NCI-H2227 (cell line): Measurements from ENCODE around the gene IGF2.

Source experiments
- DNase-seq: peaks from one replicate; lab custom pipeline; 2025; ENCODE audit not compliant: unreplicated experiment; lab: John Stamatoyannopoulos, UW

Gene IGF2

GRCh38 chr11:2169626-2170570 is 30.7 kb upstream of the IGF2 start:
- DNase-seq = no peak

GRCh38 chr11:2169005-2169378 is 29.8 kb upstream of the IGF2 start:
- no peak for DNase-seq

GRCh38 chr11:2168286-2169004 is 29.3 kb upstream of the IGF2 start:
- DNase-seq = no peak

GRCh38 chr11:2167141-2168045 is 28.2 kb upstream of the IGF2 start:
- DNase-seq = no peak

GRCh38 chr11:2166091-2166851 is 27.1 kb upstream of the IGF2 start:
- DNase-seq = no peak

GRCh38 chr11:2165571-2165970 is 26.4 kb upstream of the IGF2 start:
- DNase-seq = no peak

GRCh38 chr11:2164861-2165555 is 25.8 kb upstream of the IGF2 start:
- no peak for DNase-seq

GRCh38 chr11:2164081-2164480 is 24.9 kb upstream of the IGF2 start:
- DNase-seq = no peak

GRCh38 chr11:2163428-2163978 is 24.3 kb upstream of the IGF2 start:
- DNase-seq = no peak

- no peak for DNase-seq
Measured at GRCh38 chr11:2160736-2161259, 21.6 kb upstream of the IGF2 start, which contains the start of gene INS. TSS of gene INS (minus strand) at chr11:2161209. CDS start at chr11:2160971, 238 bp downstream.

GRCh38 chr11:2159536-2160413 is 20.6 kb upstream of the IGF2 start:
- DNase-seq = no peak

GRCh38 chr11:2158966-2159365 is 19.8 kb upstream of the IGF2 start:
- DNase-seq = no peak

GRCh38 chr11:2158296-2158737 is 19.1 kb upstream of the IGF2 start:
- no peak for DNase-seq

GRCh38 chr11:2157294-2158040 is 18.3 kb upstream of the IGF2 start:
- no peak for DNase-seq

- peak; percentile 81 for DNase-seq
Measured at GRCh38 chr11:2156416-2157182, 17.4 kb upstream of the IGF2 start.

- DNase-seq = no peak
Measured at GRCh38 chr11:2155511-2155910, 16.3 kb upstream of the IGF2 start.

- DNase-seq = no peak
Measured at GRCh38 chr11:2154889-2155288, 15.7 kb upstream of the IGF2 start.
